GM18861 (cell line): ENCODE data around the gene UBAC2.
"Not testable (repeated sequence)": the region's sequence is repeated elsewhere in the genome, so short reads cannot be mapped to it uniquely, and the experiment has no call there.

Source experiments
- ATAC-seq: cut with Tn5 transposase; IDR thresholded peaks from one replicate; pipeline ENCODE4 v1.9.1; 2021; ENCODE audit not compliant: unreplicated experiment

The UBAC2 gene

GRCh38 chr13:99182439-99182838, 18.2 kb upstream of the UBAC2 start:
- no peak for ATAC-seq

- ATAC-seq = no peak
Observed at GRCh38 chr13:99185606-99186005, 15.0 kb upstream of the UBAC2 start.

GRCh38 chr13:99190147-99190985, 10.3 kb upstream of the UBAC2 start:
- no peak for ATAC-seq

- ATAC-seq = no peak
Observed at GRCh38 chr13:99191336-99191899, 9.2 kb upstream of the UBAC2 start.

- no peak for ATAC-seq
Observed at GRCh38 chr13:99191900-99192399, 8.7 kb upstream of the UBAC2 start.

GRCh38 chr13:99192480-99192879, 8.2 kb upstream of the UBAC2 start:
- ATAC-seq = no peak

- no peak for ATAC-seq
Observed at GRCh38 chr13:99193152-99193551, 7.5 kb upstream of the UBAC2 start.

GRCh38 chr13:99196466-99197116, 4.1 kb upstream of the UBAC2 start:
- no peak for ATAC-seq

GRCh38 chr13:99197117-99197651, 3.5 kb upstream of the UBAC2 start:
- ATAC-seq = no peak

GRCh38 chr13:99199541-99200431, 868 bp upstream of the UBAC2 start:
- ATAC-seq = no peak

- ATAC-seq = no peak
Observed at GRCh38 chr13:99203601-99204579, 3.2 kb downstream of the UBAC2 start.

GRCh38 chr13:99205621-99206220, 5.1 kb downstream of the UBAC2 start:
- ATAC-seq = no peak

- ATAC-seq = no peak
Observed at GRCh38 chr13:99206226-99206625, 5.6 kb downstream of the UBAC2 start.

GRCh38 chr13:99206873-99207272, 6.2 kb downstream of the UBAC2 start:
- ATAC-seq = no peak

- ATAC-seq = no peak
Observed at GRCh38 chr13:99207511-99207910, 6.9 kb downstream of the UBAC2 start.

- ATAC-seq = no peak
Observed at GRCh38 chr13:99208185-99208584, 7.5 kb downstream of the UBAC2 start.

- ATAC-seq = no peak
Observed at GRCh38 chr13:99208845-99209527, 8.3 kb downstream of the UBAC2 start.

GRCh38 chr13:99210627-99211026, 10.0 kb downstream of the UBAC2 start:
- ATAC-seq = not testable (repeated sequence)
